Stromal cell of bone marrow (primary cell): Measurements from ENCODE around the gene CES1.
"Not testable (repeated sequence)": the region's sequence is repeated elsewhere in the genome, so short reads cannot be mapped to it uniquely, and the experiment has no call there.

Experiments used
- DNase-seq: peaks from one replicate; pipeline ENCODE4 v3.0.0-alpha.2; 2012; ENCODE audit warnings: low read depth

CES1 gene

DNA sequence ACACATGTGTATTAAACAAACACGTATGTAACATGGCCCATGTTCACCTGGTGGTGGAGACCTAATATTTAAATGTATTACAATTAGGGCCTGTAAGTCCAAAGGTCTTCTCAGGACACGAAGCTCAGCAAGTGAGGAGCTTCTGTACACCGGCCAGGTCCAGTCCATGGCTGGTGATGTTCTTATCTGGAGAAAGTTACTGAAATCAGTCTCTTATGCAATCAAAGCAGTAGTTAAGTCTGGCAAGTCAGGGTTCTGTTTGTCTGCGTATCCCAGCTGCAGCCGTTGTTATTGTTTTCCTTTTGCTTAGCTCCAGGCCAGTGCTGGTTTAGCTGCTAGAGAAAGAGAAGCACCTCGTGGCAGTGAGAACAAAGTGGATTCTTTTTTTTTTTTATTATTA, 41.4 kb downstream of the CES1 start:
- not testable (repeated sequence) for DNase-seq

DNA sequence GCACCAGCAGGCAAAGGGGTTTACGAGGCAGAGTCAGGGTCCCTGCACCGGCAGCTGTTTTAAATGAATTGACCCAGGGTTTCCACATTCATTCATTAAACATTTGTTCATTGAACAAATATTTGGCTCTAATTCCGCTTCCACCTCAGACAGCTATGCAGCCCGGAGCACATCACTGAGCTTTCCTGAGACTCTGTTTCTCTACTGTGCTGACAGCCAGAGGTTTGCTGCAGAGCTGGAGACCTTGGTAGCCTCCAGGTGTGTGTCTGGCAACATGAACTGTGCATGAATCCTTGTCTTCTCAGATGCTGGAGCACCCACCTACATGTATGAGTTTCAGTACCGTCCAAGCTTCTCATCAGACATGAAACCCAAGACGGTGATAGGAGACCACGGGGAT, 42.7 kb downstream of the CES1 start:
- DNase-seq: not testable (repeated sequence)

DNA sequence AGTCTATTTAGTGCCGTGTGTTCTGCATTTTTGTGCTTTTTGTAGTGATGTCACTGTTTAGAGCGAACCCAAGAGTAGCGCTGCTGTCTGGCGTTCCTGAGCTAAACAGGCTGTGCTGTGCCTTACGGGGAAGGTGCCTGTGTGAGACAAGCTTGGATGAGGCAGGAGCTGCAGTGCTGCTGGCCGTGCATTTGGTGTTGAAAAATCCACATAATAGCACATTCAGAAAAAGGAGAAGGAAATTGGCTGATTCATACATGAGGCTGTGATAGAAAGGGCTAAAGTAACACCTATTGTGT, 50.2 kb downstream of the CES1 start:
- DNase-seq: not testable (repeated sequence)

DNA sequence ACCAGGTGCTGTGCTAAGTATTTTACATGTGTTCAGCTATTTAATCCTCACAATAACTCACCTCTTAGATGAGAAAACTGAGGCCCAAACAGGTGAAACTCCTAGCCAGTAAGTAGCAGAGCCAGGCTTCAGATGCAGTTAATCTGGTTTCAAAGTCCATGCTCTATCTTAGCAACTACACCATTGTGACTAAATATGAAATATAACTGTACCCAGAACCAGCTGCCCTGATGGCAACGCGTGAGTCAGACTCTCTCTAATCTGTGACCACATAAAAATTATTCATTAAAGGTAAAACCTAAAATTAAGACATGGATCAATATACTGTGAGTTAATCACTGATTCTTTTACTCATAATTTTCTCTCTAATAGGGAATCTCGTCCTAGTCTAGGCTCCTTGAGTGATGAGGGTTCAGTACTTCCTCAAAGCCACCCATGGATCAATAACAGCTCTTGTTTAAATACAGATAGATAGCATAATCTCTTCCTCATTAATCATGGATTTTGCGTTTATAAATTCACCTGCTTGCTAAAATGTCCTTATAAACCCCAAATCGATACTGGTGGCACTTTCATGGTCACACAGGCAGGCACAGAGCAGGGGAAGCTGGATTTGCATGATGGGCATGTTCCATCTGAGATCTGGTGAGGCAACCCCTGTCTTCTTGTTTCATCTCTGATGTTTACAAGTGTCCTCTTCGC, 50.7 kb downstream of the CES1 start:
- not testable (repeated sequence) for DNase-seq

DNA sequence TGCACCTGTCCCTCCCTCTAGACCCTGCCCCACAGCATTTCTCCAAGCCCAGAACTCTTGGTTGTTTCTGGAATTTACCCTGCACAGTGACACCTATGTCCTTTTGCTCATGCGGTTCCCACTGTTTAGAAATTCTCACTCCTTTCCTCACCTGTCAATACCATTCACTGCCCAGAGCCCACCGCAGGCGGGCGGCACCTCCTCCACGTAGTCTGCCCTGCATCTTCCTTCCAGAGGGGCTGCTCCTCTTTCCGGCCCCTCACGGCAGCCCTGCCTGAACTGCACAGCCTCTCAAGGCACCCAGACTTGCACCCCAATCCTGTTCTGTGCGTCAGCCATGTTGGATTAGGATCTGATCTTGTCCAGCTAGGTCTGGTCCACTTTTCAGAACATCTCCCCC, 51.4 kb downstream of the CES1 start:
- DNase-seq: not testable (repeated sequence)

DNA sequence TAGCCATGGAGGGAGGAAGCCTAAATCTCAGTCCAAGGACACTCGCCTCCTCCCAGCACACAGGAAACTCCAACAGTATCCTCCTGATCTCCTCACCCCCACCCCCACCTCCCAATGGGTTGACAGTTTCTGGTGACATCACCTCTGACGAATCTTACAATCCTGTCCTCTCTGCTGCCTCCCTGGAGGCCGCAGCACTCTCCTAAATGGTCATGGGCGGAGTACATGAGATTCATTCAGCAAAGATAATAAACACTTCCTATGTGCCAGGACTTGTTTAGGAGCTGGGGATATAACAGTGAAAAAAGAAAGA, 52.8 kb downstream of the CES1 start:
- not testable (repeated sequence) for DNase-seq

DNA sequence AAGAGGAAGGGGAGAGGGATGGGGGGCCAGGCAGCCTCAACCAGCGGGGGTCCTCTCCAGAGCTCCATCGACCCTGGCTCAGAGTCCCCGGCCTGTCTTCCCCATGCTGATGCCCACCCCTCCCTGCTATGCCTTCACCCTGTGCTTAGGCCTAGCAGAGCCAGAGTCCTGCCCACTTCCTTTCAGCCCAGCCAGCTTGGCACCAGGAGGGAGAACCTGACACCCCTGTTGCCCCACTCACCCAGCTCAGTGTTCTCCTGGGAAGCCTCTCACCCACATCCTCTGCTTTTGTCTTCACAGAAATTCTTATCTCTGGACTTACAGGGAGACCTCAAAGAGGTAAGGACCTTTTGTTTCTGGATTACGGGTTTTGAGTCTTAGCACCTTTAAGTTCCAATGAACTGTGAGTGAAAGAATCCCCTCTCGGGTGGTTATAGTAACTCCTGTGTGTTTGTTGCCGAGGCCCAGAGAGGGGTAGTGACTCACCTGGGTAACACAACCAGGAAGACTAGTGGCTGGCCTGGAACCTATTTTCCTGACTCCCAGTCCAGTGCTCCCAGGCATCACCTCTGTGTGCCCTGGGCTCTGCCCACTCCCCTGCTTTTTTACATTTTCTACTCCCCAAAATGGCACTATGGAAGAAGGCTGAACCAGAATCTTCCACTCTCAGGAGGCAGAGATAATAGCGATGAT, 53.3 kb downstream of the CES1 start:
- DNase-seq: no peak

DNA sequence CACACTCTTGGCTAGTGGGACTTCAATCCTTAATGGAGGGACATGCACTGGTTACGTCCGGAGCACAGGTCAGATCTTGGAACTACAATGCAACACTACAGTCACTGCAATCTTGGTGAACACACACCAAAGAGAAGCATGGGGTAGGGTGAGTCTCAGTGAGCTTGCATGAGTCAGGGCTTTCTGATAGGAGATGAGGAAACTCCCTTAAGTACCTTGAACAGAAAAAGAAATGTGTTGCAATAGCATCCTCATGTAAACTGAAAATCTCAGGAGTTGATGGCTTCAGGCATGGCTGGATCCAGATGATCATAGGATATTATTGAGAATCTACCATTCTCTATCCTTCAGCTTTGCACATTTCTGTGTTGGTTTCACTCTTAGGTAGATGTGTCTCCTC, 54.1 kb downstream of the CES1 start:
- DNase-seq: no peak

DNA sequence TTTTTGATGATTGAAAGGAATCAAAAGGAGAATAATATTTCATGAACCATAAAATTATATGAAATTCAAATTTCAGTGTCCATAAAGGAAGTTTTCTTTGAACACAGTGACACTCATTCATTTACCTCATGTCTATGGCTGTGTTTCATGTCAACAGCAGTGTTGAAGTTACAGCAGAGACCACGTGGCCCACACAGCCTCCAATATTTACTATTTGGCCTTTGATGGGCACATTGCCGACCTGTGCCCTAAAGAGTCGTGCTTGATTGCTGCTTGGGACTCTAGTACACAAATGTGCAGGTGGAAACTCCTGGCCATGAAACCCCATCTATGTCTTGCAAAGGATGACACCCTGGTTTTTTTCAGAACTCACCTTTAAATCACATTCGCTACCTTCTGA, 57.0 kb downstream of the CES1 start:
- DNase-seq: no peak

DNA sequence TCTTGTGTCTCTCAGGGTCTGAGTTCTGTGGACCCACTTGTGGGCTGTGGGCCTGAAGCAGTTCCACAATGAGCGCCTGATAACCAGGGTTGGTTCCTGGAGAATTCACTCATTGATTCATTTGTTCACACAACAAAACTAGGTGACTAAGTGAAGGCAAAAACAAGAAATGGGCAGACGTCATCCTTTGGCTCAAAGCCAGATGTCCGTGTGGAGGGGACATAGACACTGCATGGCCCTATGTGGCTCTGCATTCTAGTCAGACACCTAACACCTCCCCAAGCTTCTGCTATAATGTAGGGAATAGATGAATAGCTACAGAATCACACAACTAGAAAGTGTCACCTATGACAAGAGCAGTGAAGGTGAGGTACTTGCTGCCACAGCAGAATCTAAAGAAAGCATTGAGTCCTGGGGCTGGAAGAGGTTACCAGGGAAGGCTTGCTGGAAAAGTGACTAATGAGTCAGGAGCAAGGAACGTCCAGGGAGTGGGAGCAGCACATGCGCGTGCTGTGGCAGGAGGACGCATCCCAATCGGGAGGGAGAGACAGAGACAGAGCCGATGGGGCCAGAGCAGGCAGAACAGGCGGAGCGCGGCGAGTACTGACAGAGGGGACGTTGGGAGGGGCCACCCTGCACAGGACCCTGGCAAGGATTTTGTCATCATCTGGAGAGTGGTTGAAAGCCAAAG, 58.9 kb downstream of the CES1 start:
- no peak for DNase-seq

DNA sequence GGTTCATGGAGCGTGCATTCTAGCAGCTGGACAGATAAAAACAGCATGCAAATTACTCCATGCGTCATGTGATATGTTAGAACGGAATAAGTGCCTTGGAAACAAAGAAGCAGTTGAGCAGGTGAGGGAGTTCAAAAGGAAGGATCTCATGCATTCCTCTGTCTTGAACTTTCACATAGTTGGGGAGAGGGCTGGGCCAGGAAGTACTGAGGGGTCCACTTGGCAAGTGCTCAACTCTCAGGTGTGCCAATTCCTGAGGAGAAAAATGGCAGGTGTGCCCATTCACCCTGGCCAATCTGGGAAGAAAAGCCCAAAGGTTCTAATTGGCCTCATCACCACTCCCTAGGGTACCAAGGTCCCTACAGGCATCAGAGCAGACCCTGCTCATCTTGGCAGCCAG, 67.7 kb downstream of the CES1 start:
- DNase-seq: no peak

DNA sequence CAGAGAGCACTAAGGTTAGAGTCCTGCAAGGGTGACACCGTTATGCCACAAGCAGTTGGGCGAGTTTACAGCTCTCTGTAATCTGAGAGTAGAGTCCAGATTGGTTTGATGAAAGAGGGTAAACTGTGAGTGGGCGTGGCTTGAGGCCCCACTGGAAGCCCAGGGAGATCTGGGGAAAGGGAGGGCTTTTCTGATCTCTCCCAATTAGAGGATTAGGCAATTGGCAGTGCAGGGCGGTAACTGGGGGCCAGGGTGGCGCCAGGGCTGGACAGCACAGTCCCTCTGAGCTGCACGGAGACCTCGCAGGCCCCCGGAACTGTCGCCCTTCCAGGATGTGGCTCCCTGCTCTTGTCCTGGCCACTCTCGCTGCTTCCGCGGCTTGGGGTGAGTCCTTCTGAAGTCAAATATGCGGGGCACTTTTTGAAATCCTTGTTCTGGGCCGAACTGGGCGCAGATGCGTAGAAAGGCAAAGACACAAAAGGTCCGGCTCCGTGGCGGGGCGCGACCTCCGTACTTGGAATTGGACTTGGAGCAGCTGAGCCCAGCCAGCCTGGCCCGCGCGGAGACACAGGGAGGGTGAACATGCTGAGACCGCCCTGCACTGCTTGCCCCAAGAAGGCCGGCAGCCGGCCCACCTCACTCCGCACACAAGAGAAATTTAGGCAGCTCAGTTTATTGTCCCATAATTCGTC, 72.4 kb downstream of the CES1 start:
- DNase-seq: no peak

DNA sequence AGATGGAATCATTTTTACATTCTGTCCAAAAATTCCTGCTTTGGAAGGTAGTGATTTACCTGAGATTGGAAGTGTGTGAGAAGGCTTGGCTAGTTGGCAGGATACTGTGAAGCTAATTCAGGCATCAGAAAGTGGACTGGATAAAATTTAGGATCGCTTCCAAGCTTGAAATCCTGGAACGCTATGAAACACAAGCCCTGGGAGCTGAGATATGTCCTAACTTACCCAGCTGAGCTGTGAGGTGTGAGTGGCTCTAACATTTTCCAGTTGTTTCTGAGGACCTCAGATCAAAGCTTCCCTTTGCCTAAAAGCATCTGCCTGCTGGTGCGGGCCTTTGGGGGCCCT, 73.0 kb downstream of the CES1 start:
- DNase-seq: not testable (repeated sequence)

DNA sequence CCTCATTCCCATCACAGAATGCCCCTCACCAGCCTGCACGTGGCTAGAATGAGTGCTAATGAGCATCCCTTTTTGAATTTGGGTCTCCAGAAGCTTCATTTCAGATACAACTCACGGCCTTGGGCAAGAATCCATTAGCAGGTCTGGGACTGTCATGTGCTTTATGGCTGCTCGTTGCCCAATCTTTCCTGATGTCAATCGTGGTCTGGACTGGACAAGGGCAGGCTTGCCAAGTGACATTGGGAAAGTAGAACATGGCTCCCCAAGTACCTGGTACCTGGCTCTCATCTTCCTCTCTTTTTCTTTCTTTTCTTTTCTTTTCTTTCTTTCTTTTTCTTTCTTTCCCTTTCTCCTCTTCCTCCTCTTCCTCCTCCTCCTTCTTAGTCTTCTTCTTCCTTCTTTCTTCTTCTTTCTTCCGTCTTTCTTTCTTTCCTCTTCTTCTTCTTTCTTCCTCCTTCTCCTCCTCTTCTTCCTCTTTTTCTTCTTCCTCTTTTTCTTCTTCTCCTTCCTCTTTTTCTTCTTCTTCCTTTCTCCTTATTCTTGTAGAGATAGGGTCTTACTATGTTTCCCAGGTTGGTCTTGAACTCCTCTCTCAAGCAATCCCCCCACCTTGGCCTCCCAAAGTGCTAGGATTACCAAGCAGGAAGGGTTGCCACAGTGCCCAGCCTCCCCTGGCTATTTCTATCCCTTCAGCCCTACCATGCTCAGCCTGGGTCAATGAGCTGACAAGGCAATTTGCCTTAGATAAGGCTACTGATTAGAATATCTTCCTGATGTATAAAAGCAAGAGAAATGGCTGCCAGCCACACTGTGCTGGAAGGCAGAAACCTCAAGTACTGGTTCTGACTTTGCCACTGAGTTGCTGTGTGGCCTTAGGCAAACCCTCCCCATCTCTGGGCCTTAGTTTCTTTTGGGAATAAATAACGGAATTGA, 75.0 kb downstream of the CES1 start:
- not testable (repeated sequence) for DNase-seq

DNA sequence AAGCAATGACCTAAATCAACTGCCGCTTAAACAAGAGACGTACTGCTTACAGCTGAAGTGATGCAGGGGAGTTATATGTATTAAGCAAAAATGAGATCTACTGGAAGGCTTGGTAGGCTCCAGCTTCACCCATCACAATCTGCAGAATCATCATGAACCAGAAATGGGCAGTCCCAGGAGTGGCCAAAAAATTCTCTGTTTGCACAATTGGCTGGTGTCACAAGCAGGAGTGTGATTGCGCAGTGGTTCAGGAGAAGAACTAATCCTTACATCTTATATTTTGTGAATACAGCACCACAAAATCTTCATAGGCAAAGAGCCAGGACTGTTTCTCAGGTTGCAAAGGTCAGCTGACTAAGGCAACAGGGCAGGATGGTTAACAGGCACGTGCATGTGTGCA, 75.9 kb downstream of the CES1 start:
- no peak for DNase-seq

DNA sequence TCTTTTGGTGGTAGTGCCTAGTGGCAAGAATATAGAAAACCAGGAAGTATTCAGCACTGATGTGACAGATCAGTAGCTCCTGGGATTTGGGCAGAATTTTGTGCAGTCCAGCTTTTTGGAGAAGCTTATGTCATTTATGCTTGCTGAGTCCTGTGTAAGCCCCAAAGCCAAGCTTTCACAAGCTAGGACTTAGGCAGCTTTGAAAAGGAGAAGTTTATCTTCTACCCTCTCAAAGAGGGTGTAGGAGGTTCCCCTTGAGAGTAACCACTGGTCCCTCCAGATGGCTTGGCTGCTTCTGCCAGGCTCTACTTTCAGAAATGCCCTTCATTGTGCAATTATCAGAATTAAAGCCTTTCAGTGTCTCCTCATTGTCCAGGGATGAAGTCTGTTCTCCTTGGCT, 78.8 kb downstream of the CES1 start:
- DNase-seq: no peak

DNA sequence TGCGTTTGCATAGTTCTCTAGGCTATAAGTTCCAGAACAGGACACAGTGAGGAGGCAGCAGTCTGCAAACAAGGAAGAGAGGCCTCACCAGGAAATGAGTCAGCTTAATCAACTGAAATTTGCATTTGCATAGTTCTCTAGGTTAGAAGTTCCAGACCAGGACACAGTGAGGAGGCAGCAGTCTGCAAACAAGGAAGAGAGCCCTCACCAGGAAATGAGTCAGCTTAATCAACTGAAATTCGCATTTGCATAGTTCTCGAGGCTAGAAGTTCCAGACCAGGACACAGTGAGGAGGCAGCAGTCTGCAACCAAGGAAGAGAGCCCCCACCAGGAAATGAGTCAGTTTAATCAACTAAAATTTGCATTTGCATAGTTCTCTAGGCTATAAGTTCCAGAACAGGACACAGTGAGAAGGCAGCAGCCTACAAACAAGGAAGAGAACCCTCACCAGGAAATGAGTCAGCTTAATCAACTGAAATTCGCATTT, 79.7 kb downstream of the CES1 start:
- not testable (repeated sequence) for DNase-seq
